ENCODE measurements around the gene GIMD1.
A peak's percentile ranks its signal among the peaks of the same experiment; 100 is the strongest.

GIMD1 gene

DNA sequence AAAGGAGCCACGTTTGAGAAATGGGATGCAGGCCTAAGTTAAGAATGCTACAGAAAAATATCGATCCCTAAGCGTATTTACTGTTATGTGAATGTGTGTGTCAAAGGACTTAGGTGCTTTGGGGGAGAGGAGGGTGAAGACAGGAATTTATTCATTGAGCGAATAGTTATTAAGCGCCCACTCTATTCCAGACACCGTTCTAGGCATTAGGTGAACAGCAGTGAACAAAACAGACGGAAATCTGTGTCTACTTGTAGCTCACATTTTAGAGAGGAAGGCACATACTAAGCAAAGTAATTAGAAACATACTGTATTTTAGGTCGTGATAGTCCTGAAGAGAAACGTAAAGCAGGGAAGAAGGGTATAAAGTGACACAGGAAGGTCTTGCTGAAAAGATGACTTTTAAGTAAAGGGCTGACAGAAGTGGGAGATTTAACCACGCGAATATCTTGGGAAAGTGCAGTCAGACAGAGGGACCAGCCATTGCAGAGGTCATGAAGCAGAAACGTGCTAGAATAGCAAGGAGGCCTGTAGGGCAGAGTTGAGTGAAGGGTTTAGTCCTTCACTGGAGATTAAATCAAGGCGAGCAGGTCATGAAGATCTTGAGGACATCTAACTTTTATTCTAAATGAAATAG lies 51.7 kb downstream of the GIMD1 start:
- no peaks in the 10 kb centered on the region for H3F3A ChIP-seq (ENCODE audit: low read depth)
- H3K9me3 ChIP-seq (ENCODE audit: insufficient read depth, low read depth, low read length) = no peaks in the 10 kb centered on the region
- TF ChIP-seq EZH2phosphoT487 (IDR thresholded peaks at IDR 0.05; ENCODE audit: borderline replicate concordance) = no peak
- TF ChIP-seq, protein P1, sequence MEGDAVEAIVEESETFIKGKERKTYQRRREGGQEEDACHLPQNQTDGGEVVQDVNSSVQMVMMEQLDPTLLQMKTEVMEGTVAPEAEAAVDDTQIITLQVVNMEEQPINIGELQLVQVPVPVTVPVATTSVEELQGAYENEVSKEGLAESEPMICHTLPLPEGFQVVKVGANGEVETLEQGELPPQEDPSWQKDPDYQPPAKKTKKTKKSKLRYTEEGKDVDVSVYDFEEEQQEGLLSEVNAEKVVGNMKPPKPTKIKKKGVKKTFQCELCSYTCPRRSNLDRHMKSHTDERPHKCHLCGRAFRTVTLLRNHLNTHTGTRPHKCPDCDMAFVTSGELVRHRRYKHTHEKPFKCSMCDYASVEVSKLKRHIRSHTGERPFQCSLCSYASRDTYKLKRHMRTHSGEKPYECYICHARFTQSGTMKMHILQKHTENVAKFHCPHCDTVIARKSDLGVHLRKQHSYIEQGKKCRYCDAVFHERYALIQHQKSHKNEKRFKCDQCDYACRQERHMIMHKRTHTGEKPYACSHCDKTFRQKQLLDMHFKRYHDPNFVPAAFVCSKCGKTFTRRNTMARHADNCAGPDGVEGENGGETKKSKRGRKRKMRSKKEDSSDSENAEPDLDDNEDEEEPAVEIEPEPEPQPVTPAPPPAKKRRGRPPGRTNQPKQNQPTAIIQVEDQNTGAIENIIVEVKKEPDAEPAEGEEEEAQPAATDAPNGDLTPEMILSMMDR (conservative IDR thresholded peaks at IDR 0.05; ENCODE audit: low read length) = no peak
- peak overlapping the region; percentile 92 for H3K4me3 ChIP-seq (ENCODE audit: low read length, poor library complexity, severe bottlenecking)
- H3K9ac ChIP-seq (ENCODE audit: low read depth, low read length, poor library complexity, severe bottlenecking) = peak overlapping the region; percentile 89
- no peaks in the 10 kb centered on the region for H3K9me2 ChIP-seq (replicated peaks; ENCODE audit: low read depth, low read length)
- peaks cover 80% of the 10 kb centered on the region for H3K79me2 ChIP-seq (ENCODE audit: insufficient read depth, low read length)
- H4K20me1 ChIP-seq (ENCODE audit: insufficient read depth, low read length, poor library complexity, severe bottlenecking) = peaks cover 24% of the 10 kb centered on the region
- peaks cover 46% of the 10 kb centered on the region for H3K4me1 ChIP-seq (ENCODE audit: insufficient read depth, low read length, poor library complexity, severe bottlenecking)
- H2AFZ ChIP-seq (ENCODE audit: low read length) = peak overlapping the region; percentile 90
- peak overlapping the region; percentile 93 for H3K4me2 ChIP-seq (ENCODE audit: low read depth, low read length, poor library complexity, severe bottlenecking)
- H3K36me3 ChIP-seq (ENCODE audit: insufficient read depth, low read length) = no peaks in the 10 kb centered on the region
- no peaks in the 10 kb centered on the region for H3K27me3 ChIP-seq (ENCODE audit: insufficient read depth, low read length, poor library complexity, severe bottlenecking)

DNA sequence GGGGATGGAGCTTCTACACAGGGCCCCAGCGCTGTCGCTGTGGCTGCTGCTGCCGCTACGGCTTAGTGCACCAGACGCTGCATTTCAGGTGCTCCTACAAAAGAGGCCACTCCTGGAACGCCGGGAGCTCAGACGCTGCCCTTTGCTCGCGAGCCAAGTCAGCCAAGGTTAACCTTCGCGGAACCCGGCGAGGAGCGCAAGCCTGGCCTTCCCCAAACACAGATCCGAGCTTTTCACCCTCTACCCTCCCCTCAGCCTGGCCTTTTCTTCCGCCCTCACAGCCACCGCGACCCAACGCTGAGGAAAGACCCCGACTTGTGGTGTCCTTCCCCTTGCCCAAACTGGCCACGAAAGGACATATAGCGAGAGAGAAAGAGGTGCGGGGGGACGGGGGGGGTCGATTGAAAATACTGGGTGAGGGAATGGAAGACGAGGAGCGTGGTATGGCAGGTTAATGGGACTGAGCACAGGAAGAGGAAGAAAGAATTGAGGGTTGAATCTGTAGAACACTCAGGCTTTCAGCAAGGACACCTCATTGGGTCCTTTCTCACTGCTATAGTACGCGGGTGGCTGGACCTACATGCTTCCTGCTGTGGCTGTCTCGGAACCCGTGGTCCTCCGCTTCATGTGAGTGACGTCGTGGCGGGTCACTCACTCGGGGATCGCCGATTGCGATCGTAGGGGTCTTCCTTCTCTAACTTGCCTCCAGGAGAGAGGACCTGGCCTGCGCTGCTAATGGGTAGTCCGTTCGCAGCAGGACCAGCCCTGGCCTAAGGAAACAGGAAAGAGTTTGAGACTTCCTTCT lies 52.4 kb downstream of the GIMD1 start, which contains the start of the genes AIMP1 and TBCK:
Gene AIMP1, plus strand, starts transcription at position 583 of the 805 bp plus-strand sequence. CDS start 8,460 bp downstream, outside the sequence.
Gene TBCK, minus strand, starts transcription at position 242 of the 805 bp plus-strand sequence. CDS start 7,249 bp downstream, outside the sequence.
- Histone ChIP-seq H3K4me3 (ENCODE audit: low read length, poor library complexity, severe bottlenecking) (peak within 1 kb of the TSS; percentile 92), H3K27me3 (ENCODE audit: insufficient read depth, low read length, poor library complexity, severe bottlenecking) (no peaks in the 10 kb centered on the region), H3K36me3 (ENCODE audit: insufficient read depth, low read length) (no peaks in the 10 kb centered on the region), H2AFZ (ENCODE audit: low read length) (peak within 1 kb of the TSS; percentile 90), H3K9me3 (ENCODE audit: insufficient read depth, low read depth, low read length) (no peaks in the 10 kb centered on the region), H3K9me2 (replicated peaks; ENCODE audit: low read depth, low read length) (no peaks in the 10 kb centered on the region), H3K79me2 (ENCODE audit: insufficient read depth, low read length) (peaks cover 80% of the 10 kb centered on the region), H3K4me2 (ENCODE audit: low read depth, low read length, poor library complexity, severe bottlenecking) (peak within 1 kb of the TSS; percentile 93), H3F3A (ENCODE audit: low read depth) (no peaks in the 10 kb centered on the region), H3K4me1 (ENCODE audit: insufficient read depth, low read length, poor library complexity, severe bottlenecking) (peaks cover 46% of the 10 kb centered on the region), H3K9ac (ENCODE audit: low read depth, low read length, poor library complexity, severe bottlenecking) (peak within 1 kb of the TSS; percentile 89), H4K20me1 (ENCODE audit: insufficient read depth, low read length, poor library complexity, severe bottlenecking) (peaks cover 24% of the 10 kb centered on the region)
- no peak for TF ChIP-seq EZH2phosphoT487 (IDR thresholded peaks at IDR 0.05; ENCODE audit: borderline replicate concordance)
- TF ChIP-seq, protein P1 (conservative IDR thresholded peaks at IDR 0.05; ENCODE audit: low read length) = no peak

DNA sequence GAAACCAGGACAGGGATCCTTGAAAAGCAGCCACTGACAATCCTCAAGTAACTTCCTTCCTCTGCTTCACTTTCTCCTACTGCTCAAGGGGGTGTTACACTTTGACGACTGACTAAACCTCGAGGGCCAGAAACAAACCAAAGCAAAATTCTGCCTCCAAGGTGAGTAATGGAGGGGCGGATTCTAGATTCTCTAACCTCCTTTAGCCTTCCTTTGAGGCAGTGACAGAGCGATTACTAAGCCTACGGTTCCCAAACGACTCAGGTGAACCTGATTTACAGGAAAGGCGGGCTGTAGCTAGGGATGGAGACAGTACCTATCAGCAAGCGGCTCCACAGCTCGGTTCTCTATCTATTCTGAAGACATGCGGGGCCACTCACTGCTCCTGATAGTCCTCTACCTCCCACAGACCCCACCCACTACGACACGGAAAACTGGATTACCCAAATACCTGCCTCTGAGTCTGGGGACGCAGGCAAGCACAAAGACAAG lies 53.1 kb downstream of the GIMD1 start:
- peak overlapping the region; percentile 89 for H3K9ac ChIP-seq (ENCODE audit: low read depth, low read length, poor library complexity, severe bottlenecking)
- H2AFZ ChIP-seq (ENCODE audit: low read length) = peak overlapping the region; percentile 90
- H3K79me2 ChIP-seq (ENCODE audit: insufficient read depth, low read length) = peaks cover 80% of the 10 kb centered on the region
- peak overlapping the region; percentile 92 for H3K4me3 ChIP-seq (ENCODE audit: low read length, poor library complexity, severe bottlenecking)
- no peaks in the 10 kb centered on the region for H3K9me3 ChIP-seq (ENCODE audit: insufficient read depth, low read depth, low read length)
- no peaks in the 10 kb centered on the region for H3K9me2 ChIP-seq (replicated peaks; ENCODE audit: low read depth, low read length)
- H4K20me1 ChIP-seq (ENCODE audit: insufficient read depth, low read length, poor library complexity, severe bottlenecking) = peaks cover 24% of the 10 kb centered on the region
- peaks cover 48% of the 10 kb centered on the region for H3K4me1 ChIP-seq (ENCODE audit: insufficient read depth, low read length, poor library complexity, severe bottlenecking)
- no peaks in the 10 kb centered on the region for H3K36me3 ChIP-seq (ENCODE audit: insufficient read depth, low read length)
- H3K27me3 ChIP-seq (ENCODE audit: insufficient read depth, low read length, poor library complexity, severe bottlenecking) = no peaks in the 10 kb centered on the region
- TF ChIP-seq EZH2phosphoT487 (IDR thresholded peaks at IDR 0.05; ENCODE audit: borderline replicate concordance) = no peak
- TF ChIP-seq, protein P1 (conservative IDR thresholded peaks at IDR 0.05; ENCODE audit: low read length) = no peak
- no peaks in the 10 kb centered on the region for H3F3A ChIP-seq (ENCODE audit: low read depth)
- peak overlapping the region; percentile 93 for H3K4me2 ChIP-seq (ENCODE audit: low read depth, low read length, poor library complexity, severe bottlenecking)
